UCSD-AML1 (cell line): ENCODE data around the gene DDI2.
"Not testable (repeated sequence)": the region's sequence is repeated elsewhere in the genome, so short reads cannot be mapped to it uniquely, and the experiment has no call there.

Source experiments
- DNase-seq: peaks from one replicate; lab custom pipeline; 2025; ENCODE audit not compliant: unreplicated experiment; lab: John Stamatoyannopoulos, UW

Gene DDI2

DNA sequence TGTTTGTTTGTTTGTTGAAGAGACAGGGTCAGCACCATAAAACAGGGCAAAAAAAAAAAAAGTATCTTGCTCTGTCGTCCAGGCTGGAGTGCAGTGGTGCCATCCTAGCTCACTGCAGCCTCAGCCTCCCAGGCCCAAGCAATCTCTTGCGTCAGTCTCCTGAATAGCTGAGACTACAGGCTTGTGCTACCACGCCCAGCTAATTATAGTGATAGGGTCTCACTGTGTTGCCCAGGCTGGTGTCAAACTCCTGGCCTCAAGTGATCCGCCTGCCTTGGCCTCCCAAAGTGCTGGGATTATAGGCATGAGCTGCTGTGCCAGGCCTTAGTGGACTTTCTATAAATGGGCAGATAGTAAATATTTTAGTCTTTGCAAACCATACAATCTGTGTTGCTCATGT, 19.2 kb downstream of the DDI2 start:
- DNase-seq: no peak

DNA sequence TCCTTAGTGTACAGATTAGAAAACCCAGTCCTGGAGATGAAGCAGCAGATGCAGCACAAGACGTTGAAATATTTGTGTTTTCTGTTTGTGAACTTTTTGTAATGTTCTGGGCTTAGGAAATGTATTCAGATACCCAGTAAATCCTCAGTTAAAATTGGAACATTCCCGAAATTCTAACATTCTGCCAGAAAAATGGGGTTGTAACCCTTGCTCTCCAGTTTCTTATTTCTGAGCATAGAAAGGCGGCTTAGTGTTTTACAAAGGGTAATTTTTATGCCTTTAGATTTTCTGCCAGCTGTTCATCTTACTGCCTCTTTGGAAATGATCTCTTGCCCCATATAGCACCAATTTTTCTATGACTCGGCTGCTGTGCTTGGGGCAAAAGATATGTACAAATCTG, 20.6 kb downstream of the DDI2 start:
- no peak for DNase-seq

DNA sequence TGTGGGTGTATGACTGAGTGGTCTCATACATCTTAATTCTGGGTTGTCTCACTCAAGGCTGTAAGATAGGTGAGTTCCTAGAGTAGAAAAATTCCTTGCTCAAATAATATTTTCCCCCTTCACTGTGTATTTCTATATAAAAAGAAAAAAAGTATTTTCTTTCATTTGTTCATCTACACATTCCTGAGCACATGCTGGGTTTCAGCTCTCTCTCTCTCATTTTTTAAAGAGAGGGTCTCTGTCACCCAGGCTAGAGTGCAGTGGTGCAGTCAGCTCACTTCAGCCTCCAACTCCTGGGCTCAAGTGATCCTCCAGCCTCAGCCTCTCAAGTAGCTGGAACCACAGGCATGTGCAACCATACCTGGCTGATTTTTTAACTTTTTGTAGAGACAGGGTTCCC, 22.0 kb downstream of the DDI2 start:
- DNase-seq: no peak

DNA sequence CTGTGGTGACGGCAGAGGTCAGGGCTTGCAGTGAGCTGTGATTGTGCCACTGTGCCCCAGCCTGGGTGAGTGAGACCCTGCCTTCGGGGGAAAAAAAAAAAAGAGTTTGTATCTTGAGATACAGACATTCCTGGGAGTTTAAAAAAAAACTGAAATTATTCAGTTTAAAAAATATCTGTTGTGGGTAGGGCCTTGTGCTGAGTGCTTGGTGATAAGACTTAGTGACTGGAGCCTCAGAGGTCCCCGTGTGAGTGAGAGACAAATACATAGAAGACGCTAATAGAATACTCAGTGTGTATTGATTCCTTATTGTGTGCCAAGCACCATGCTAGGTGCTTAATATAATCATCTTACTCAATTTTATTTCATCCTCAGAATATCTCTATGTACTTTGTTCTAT, 22.7 kb downstream of the DDI2 start:
- no peak for DNase-seq

DNA sequence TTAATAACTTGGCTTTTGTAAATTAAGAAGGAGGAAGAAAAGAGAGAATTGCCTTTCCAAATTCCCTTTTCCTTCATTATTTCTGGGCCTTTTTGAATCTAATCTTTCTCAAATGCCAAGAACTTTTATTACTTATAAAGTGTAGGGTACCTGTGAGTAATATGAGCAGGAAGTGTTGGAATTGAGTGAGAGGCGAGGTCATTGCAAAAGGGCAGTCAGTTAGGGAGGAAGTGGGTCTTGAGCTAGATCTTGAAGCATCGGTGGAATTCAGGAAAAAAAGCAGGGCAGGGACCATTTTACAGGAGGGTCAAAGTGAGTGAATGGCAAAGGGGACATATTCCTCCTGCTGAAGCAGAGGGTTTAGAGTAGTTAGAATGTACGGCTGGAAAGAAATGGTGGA, 23.4 kb downstream of the DDI2 start:
- no peak for DNase-seq

DNA sequence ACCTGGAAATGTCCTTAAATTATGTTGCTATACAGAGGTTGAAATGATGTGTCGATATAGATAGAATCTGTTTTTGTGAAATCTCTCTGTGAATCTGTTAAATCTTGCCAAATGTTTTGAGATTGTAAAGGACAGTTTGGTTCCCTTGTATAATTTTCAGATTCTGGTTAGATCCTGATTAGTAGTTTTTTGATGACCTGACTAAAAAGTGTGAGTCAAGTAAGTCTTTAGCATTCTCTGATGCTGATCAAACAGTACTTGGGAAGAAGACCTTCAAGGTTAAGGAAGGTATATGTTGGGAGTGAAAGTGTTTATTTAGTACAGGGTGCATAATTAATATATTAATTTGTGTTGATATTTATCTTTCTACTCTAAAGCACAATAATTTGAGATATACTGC, 32.7 kb downstream of the DDI2 start:
- DNase-seq: no peak

DNA sequence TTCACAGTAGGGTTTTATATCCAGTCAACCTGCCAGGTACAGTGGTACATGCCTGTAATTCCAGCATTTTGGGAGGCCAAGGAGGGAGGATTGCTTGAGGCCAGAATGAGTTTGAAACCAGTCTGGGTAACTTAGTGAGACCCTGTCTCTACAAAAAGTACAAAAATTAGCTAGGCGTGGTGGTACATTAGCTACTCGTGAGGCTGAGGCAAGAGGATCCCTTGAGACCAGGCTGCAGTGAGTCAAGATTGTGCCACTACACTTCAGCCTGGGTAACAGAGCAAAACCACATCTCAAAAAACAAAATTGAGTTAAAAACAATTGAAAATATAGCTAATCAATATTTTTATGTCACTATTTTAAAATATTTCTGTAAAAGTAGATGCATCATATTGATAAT, 33.2 kb downstream of the DDI2 start:
- no peak for DNase-seq

DNA sequence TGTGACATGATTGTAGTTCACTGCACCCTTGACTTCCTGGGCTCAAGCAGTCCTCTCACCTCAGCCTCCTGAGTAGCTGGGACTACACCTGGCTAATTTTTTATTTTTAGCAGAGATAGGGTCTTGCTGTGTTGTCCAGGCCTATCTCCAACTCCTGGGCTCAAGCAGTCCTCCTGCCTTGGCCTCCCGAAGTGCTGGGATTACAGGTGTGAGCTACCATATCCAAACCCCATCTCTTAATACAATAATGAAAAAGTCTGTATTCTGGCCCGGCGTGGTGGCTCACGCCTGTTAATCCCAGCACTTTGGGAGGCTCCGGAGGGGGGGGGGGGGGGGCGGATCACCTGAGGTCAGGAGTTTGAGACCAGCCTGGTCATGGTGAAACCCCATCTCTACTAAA, 34.9 kb downstream of the DDI2 start:
- DNase-seq: not testable (repeated sequence)

DNA sequence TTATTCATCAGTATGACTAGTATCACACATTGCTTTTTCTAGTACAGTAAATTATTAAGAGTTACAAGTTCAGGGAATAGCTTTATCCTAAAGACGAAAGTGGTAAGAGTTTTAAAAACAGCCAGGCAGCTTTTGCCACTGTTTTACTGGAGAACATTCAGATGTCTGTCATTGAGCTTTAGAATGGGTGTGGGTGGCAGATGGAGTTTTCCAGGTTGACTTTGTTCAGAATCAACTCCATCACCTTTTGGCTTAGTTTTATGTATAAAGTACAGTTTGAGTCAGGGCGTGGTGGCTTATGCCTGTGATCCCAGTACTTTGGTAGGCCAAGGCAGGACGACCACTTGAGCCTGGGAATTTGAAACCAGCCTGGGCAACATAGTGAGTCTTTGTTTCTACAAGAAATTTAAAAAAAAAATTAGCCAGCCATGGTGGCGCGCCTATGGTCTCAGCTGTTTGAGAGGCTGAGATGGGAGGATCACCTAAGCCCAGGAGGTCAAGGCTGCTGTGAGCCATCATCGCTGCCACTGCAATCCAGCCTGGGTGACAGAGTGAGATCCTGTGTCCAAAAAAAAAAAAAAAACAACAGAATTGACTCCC, 36.9 kb downstream of the DDI2 start:
- DNase-seq: no peak

DNA sequence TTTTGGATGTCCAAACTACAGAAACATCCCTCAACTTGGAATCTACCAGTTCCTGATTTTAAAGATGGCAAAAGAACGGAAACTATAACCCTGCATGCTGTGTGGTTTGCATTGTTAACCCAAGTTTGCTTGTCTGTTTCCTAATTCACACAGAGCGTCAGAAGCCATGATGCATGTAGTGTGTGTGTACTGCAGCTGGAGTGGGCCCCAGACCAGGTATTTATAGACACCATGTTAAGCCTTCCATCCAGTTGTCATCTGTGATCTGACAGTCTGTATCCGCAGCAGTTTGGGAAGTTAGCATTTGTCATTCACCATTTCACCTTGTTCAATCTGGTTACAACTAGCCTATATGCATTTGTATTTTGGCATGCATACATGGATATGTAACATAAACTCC, 39.2 kb downstream of the DDI2 start:
- no peak for DNase-seq

DNA sequence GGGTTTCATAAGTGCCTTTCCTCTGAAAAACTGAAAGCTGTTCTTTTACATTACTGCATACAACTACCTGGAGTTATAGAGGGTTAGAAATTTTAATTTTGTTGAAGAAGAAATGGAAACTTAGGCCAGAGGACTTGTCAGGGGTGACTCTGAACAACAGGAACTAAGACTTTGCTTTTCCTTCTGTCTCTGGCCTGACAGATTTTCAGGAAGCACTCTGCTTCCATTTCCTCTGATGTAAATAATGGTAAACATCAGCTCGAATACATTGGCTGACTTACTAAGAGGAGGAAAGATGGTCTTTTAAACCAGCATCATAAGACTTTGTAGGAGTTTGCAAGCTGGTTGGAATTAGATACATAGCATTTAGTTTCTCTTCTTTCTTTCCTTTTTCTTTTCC, 39.8 kb downstream of the DDI2 start:
- no peak for DNase-seq

DNA sequence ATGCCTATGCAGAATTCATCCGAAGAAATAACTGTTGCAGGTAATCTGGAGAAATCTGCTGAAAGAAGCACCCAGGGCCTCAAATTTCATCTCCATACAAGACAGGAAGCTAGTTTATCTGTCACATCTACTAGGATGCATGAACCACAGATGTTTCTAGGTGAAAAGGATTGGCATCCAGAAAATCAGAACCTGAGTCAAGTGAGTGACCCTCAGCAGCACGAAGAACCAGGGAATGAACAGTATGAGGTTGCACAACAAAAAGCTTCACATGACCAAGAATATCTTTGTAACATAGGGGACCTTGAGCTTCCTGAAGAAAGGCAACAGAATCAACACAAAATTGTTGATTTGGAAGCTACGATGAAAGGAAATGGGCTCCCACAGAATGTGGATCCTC, 42.9 kb downstream of the DDI2 start:
- DNase-seq: no peak

DNA sequence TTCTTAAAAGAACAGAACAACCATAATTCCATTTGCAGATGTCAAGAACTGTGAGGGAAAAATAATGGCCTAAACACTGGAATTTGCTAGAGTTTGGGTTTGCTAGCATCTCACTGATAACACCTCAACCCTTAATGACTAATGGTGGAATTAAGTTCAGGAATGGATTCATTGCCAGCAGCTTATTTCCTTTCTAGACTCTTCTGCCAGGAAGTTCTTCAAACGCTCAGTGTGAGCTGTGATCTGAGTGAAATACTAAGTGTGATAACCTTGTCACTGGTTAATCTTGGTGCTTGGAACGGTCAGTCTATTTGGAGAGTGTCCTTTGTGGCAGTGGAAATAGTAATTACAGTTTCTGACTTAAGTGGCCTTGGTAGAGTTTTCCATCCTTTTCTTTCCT, 45.2 kb downstream of the DDI2 start:
- no peak for DNase-seq

DNA sequence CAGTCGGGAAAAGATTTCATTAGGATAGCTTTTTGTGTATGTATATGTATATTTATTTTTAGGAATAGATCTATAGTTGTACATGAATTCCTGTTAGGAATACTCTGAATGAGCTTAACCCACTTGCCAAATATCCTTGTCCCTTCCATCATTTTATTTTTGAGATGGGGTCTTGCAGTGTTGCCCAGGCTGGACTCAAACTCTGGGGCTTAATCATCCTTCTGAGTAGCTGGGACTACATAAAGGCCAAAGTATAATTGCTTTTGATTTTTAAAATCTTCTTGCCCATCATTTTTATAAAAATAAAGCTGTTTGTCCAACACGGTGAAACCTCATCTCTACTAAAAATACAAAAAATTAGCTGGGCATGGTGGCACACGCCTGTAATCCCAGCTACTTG, 46.7 kb downstream of the DDI2 start:
- DNase-seq: no peak

DNA sequence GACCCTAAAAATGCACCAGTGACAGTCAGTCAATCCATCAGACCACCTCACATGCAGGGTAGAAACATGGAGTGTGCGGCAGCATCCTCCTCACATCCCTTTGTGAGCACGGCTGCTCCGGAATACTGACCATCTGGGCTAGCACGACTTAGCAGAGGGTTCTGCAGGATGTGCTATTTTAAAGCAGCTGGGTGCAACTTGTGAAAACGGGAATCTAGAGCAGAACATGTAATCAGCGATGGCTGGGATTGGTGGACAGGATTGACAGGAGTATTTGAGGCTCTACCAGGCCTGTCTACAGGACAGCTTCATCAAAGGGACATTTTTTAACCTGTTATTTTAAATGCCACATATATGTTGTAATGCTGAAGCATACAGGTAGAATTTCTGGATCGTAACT, 50.1 kb downstream of the DDI2 start:
- DNase-seq: no peak

DNA sequence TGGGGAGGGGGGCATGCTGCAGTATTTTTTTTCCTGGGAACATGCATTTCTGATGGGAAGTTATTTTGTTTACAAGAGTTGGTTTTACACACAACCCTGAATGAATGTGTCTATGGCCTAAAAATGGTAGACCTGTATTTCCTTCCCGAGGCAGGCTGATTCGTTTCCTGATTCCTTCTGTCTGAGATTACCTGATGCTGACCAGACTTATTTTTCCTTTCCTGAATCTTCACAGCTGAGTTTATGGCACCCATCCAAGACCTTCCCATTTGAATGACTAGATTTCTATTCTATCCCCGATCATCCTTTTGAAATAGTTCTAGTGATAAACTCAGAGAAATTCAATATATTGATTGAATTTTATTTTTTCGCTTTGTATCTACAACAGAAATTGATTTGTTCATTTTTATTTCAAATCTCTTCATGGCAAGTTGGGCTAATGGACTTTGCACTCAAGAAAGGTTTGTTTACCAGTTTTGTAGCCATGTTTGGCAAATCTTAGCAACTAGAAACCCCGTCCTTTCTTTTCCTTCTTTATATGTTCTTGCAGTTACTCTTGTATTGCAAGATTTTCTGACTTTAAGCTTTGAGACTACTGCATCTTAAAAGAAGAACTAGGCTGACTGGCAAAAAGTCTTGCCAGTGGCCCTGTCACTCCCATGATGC, 51.0 kb downstream of the DDI2 start:
- DNase-seq: no peak

DNA sequence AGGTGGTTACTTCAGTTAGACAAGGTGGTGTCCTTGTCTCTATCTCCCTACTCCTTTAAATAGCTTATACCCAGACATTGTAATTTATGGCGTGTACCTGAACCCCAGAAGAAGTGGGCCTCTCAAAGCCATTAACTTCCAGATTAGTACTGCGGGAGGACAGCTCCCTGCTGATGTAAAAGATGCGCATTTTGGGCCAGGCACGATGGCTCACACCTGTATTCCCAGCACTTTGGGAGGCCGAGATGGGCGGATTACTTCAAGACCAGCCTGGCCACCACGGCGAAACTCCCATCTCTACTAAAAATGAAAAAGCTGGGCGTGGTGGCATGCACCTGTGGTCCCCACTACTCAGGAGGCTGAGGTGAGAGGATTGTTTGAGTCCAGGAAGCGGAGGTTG, 51.8 kb downstream of the DDI2 start:
- DNase-seq: no peak

DNA sequence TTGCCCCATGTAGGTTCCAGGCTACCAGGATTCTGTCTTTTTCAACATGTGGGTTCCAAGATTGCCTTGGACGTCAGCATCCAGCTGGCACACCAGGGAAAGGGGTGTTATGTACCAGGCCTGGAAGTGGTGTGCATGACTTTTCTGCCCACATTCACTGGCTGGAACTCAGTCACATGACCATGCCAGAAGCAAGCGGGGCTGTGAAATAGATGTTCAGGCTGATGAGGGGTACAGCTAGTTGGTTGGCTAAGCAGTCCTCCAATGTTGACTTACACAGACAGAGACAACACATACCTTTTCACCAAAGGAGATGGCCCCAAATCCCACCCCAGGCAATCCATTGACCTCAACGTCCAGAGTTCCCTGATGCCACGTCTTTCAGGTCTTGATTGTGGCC, 52.6 kb downstream of the DDI2 start:
- DNase-seq: no peak

DNA sequence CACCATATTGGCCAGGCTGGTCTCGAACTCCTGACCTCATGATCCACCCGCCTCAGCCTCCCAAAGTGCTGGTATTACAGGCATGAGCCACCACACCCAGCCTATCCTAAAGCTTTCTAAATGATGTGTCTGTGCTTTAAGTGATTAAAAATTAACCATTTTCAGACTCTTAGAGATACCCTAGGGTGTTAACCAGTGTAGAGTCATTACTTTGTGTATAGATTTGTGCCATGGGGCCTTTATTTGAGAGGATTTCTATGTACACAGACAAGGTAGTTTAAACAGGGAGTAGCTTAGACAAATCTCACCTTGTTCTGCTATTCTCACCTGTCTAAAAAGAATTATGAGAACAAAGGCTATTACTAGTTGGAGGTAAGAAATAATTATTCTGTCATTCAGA, 54.2 kb downstream of the DDI2 start:
- DNase-seq: no peak

DNA sequence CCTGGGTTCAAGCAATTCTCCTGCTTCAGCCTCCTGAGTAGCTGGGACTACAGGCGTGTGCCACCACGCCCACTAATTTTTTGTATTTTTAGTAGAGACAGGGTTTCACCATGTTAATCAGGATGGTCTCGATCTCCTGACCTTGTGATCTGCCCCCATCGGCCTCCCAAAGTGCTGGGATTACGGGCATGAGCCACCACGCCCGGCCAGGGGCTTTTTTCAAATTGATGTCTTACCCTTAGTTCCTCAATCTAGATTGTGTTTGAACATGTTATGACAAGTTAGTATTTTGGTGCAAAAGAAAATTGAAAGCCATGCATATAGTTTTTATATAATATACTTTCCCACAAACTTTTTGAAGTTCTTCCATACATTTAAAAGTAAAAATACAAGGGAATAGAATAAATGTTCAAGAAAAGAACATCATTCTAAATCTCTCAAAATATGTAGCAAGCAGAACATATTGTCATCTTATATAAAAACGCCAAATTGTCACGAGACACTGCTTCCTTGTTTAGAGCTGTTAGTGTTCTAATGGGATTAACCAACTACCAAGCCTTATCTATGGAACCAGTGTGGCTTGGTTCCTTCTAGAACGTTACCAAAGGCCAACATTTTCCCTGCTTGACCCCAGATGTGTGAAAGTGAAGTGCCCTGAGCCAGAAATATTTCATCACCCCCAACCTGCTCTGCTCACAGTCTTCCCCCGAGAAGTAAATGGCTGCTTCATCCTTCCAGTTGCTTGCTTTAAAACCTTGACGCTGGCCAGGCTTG, 57.3 kb downstream of the DDI2 start:
- DNase-seq: no peak

DNA sequence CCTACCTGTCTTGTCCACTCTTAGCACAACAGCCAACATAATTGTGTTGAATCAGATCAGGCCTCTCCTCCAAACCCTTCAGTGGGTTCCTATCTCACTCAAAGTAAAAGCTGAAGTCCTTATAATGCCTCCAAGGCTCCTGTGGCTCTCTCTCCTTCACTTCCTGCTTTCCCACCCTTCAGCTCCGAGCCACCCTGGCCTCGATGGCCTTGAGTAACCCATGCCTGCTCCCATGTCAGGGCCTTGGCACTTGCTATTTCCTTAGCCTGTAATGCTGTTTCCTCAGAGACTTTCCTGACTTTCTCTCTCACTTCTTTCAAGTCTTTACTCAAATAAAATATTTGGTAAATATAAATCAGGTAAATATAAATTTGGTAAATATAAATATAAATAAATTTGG, 58.8 kb downstream of the DDI2 start:
- DNase-seq: no peak
